ENCODE results near the gene SLC26A9.

SLC26A9 gene

GRCh38 chr1:205973377-205974232, 30.3 kb upstream of the SLC26A9 start:
- no peak for DNase-seq (ENCODE audit: low read depth)

GRCh38 chr1:205972491-205973168, 29.4 kb upstream of the SLC26A9 start:
- DNase-seq (ENCODE audit: low read depth) = peak; percentile 21

- DNase-seq (ENCODE audit: low read depth) = peak; percentile 26
These were observed 28.8 kb upstream of the SLC26A9 start for GRCh38 chr1:205972081-205972480.

GRCh38 chr1:205971082-205971481, 27.8 kb upstream of the SLC26A9 start:
- no peak for DNase-seq (ENCODE audit: low read depth)

- peak; percentile 27 for DNase-seq (ENCODE audit: low read depth)
These were observed 27.2 kb upstream of the SLC26A9 start for GRCh38 chr1:205970486-205970885.

GRCh38 chr1:205969229-205969628, 26.0 kb upstream of the SLC26A9 start:
- DNase-seq (ENCODE audit: low read depth) = no peak

- DNase-seq (ENCODE audit: low read depth) = no peak
These were observed 24.5 kb upstream of the SLC26A9 start for GRCh38 chr1:205967554-205968335.

- no peak for DNase-seq (ENCODE audit: low read depth)
These were observed 22.0 kb upstream of the SLC26A9 start for GRCh38 chr1:205965036-205965884.

- DNase-seq (ENCODE audit: low read depth) = peak; percentile 77
These were observed 20.3 kb upstream of the SLC26A9 start for GRCh38 chr1:205963352-205964155.

GRCh38 chr1:205962821-205963221, 19.6 kb upstream of the SLC26A9 start:
- DNase-seq (ENCODE audit: low read depth) = peak; percentile 22

GRCh38 chr1:205961991-205962820, 18.9 kb upstream of the SLC26A9 start:
- peak; percentile 19 for DNase-seq (ENCODE audit: low read depth)

GRCh38 chr1:205961405-205961804, 18.1 kb upstream of the SLC26A9 start:
- peak; percentile 43 for DNase-seq (ENCODE audit: low read depth)

GRCh38 chr1:205959789-205960188, 16.5 kb upstream of the SLC26A9 start:
- no peak for DNase-seq (ENCODE audit: low read depth)

GRCh38 chr1:205955499-205955898, 12.2 kb upstream of the SLC26A9 start:
- no peak for DNase-seq (ENCODE audit: low read depth)

- DNase-seq (ENCODE audit: low read depth) = no peak
These were observed 11.7 kb upstream of the SLC26A9 start for GRCh38 chr1:205954819-205955404.

GRCh38 chr1:205951746-205952145, 8.5 kb upstream of the SLC26A9 start:
- no peak for DNase-seq (ENCODE audit: low read depth)

- DNase-seq (ENCODE audit: low read depth) = peak; percentile 75
These were observed 7.7 kb upstream of the SLC26A9 start for GRCh38 chr1:205950826-205951549.

GRCh38 chr1:205950280-205950679, 7.0 kb upstream of the SLC26A9 start:
- peak; percentile 92 for DNase-seq (ENCODE audit: low read depth)

GRCh38 chr1:205949753-205950152, 6.5 kb upstream of the SLC26A9 start:
- DNase-seq (ENCODE audit: low read depth) = no peak

Measured in EH (cell line).